Measurements from ENCODE around the gene CLCN3.

The CLCN3 gene

DNA sequence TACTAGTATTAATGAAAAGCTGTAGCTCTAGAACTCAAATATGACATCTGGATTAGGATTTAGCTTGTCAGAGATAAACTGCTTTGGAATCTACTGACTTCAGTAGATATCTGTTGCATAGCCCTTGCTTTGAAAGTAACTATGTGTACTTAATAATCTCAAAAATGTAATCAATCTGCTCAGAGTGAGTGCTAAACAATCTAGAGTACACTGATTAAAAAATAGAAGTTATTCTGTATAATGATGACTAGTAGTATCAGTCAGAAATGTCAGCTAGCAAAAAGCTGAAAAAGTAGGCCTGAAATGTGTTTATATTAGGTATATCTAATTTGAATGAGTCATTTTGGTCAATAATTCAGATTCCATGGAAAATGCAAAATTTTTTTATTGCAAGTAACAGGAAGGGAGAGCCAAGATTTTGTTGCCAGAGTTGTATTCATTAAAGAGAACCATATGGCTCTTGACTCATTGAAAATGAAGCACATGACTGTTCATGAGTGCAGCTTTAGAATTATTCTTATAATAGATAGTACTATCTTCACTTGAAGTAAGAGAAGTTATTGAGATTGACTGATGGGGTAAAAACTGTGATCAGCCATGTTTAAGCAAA lies 20.0 kb downstream of the CLCN3 start:
- no peak for TF ChIP-seq POLR2AphosphoS5 (IDR thresholded peaks at IDR 0.05; ENCODE audit: low read depth, low read length)
- TF ChIP-seq TAF1 (IDR thresholded peaks at IDR 0.05; ENCODE audit: borderline replicate concordance, insufficient read depth, low read length) = no peak
- TF ChIP-seq, protein P1, sequence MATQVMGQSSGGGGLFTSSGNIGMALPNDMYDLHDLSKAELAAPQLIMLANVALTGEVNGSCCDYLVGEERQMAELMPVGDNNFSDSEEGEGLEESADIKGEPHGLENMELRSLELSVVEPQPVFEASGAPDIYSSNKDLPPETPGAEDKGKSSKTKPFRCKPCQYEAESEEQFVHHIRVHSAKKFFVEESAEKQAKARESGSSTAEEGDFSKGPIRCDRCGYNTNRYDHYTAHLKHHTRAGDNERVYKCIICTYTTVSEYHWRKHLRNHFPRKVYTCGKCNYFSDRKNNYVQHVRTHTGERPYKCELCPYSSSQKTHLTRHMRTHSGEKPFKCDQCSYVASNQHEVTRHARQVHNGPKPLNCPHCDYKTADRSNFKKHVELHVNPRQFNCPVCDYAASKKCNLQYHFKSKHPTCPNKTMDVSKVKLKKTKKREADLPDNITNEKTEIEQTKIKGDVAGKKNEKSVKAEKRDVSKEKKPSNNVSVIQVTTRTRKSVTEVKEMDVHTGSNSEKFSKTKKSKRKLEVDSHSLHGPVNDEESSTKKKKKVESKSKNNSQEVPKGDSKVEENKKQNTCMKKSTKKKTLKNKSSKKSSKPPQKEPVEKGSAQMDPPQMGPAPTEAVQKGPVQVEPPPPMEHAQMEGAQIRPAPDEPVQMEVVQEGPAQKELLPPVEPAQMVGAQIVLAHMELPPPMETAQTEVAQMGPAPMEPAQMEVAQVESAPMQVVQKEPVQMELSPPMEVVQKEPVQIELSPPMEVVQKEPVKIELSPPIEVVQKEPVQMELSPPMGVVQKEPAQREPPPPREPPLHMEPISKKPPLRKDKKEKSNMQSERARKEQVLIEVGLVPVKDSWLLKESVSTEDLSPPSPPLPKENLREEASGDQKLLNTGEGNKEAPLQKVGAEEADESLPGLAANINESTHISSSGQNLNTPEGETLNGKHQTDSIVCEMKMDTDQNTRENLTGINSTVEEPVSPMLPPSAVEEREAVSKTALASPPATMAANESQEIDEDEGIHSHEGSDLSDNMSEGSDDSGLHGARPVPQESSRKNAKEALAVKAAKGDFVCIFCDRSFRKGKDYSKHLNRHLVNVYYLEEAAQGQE (IDR thresholded peaks at IDR 0.05; ENCODE audit: insufficient read depth in 1 of 2, low read depth in 2 of 2, low read length in 2 of 2) = no peak
- TF ChIP-seq SIN3A (IDR thresholded peaks at IDR 0.05; ENCODE audit: borderline replicate concordance, insufficient read depth, low read length) = no peak
- no peak for TF ChIP-seq FOXP2 (optimal IDR thresholded peaks at IDR 0.05; ENCODE audit: borderline replicate concordance, extremely low read depth, extremely low read length, insufficient read depth)

DNA sequence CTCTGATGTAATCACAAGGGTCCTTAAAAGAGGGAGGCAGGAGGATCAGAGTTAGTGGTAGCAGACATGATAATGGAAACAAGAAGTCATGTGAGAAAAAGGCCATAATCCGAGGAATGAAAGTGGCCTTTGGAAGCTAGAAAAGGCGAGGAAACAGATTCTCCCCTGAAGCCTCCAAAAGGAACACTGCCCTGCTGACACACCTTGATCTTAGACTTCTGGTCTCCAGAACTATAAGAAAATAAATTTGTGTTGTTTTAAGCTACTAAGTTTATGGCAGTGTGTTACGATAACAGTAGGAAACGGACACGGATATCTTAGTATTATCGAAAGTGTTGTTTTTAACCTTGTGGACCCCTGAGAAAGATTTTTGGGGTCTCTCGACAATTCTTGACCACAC lies 24.4 kb downstream of the CLCN3 start:
- TF ChIP-seq POLR2AphosphoS5 (IDR thresholded peaks at IDR 0.05; ENCODE audit: low read depth, low read length) (no peak), FOXP2 (optimal IDR thresholded peaks at IDR 0.05; ENCODE audit: borderline replicate concordance, extremely low read depth, extremely low read length, insufficient read depth) (no peak)

DNA sequence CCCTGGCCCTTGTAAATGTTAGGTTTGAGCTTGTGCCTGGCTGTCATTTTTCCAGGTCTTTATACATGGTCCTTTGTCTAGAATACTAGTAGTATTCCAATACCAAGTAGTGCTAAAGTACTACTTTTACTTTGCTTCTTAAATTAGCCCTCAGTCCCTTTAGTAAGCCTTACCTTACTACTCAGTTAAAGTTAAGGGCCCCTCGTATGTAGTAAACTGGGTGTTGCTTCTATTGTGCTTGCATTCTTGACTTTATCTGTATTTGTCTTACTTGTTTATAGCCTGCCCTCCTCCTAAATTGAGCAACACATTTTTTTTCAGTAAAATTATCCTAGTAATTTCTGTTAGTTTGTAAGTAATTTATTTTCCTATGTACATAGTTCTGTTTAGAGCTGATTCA lies 25.2 kb downstream of the CLCN3 start:
- no peak for TF ChIP-seq TAF1 (IDR thresholded peaks at IDR 0.05; ENCODE audit: borderline replicate concordance, insufficient read depth, low read length)
- TF ChIP-seq SIN3A (IDR thresholded peaks at IDR 0.05; ENCODE audit: borderline replicate concordance, insufficient read depth, low read length) = no peak
- TF ChIP-seq, protein P1 (IDR thresholded peaks at IDR 0.05; ENCODE audit: insufficient read depth in 1 of 2, low read depth in 2 of 2, low read length in 2 of 2) = no peak
- TF ChIP-seq POLR2AphosphoS5 (IDR thresholded peaks at IDR 0.05; ENCODE audit: low read depth, low read length) = no peak
- TF ChIP-seq FOXP2 (optimal IDR thresholded peaks at IDR 0.05; ENCODE audit: borderline replicate concordance, extremely low read depth, extremely low read length, insufficient read depth) = no peak

DNA sequence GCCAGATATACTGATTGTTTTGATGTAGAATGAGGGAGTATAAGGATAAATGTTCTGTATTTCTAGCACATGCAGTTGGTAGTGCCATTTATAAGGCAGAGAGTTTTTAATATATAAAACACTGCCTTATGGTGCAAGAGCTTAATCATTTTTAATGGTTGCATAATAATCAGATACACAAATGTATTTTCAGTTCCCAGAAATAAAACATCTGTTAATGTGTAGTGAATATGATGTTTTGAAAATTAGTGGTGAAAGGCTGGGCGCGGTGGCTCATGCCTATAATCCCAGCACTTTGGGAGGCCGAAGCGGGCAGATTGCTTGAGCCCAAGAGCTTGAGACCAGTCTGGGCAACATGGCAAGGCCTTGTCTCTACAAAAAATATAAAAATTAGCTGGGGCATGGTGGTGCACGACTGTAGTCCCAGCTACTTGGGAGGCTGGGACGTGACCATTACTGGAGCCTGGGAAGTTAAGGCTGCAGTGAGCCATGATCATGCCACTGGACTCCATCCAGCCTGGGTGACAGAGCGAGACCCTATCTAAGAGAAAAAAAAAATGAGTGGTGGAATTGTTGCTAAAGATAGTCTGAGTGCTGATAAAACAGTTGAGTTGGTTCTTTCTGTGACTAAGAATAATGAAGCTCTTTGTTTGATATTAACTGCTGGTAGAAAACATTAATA lies 29.3 kb downstream of the CLCN3 start:
- no peak for TF ChIP-seq TAF1 (IDR thresholded peaks at IDR 0.05; ENCODE audit: borderline replicate concordance, insufficient read depth, low read length)
- TF ChIP-seq, protein P1 (IDR thresholded peaks at IDR 0.05; ENCODE audit: insufficient read depth in 1 of 2, low read depth in 2 of 2, low read length in 2 of 2) = no peak
- no peak for TF ChIP-seq SIN3A (IDR thresholded peaks at IDR 0.05; ENCODE audit: borderline replicate concordance, insufficient read depth, low read length)
- no peak for TF ChIP-seq POLR2AphosphoS5 (IDR thresholded peaks at IDR 0.05; ENCODE audit: low read depth, low read length)
- TF ChIP-seq FOXP2 (optimal IDR thresholded peaks at IDR 0.05; ENCODE audit: borderline replicate concordance, extremely low read depth, extremely low read length, insufficient read depth) = no peak

DNA sequence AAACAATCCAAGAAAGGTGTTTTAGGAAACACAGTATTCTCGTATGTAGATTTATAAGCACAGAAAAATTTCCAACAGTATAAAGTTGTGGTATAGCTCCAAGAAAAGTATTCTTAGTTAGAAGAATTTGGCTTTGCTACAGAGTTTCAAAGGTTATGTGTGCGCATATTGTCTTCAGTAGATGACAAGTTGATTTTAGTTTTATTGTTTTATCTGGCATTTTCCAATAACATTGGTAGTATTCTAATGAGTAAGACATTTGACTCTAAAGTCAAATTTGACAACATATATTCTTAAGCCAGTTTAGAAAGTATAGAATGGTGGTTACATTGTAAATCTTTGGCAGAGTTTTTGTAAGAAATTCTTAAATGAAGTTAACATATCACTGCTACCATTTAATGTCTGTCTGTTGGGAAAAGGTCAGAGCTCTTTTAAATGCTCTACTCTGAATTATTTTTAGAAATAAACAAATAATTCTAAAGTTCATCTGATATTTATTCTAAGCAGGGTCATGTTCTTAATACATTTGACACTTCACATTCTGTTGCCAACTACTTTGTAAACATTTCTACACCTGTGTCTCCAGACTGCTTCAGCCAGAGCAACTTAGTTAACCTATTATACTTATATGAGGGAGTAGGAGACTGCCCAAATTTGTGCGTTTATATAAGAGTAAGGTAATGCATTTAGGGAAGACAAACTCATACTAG lies 30.0 kb downstream of the CLCN3 start:
- TF ChIP-seq FOXP2 (optimal IDR thresholded peaks at IDR 0.05; ENCODE audit: borderline replicate concordance, extremely low read depth, extremely low read length, insufficient read depth) = no peak
- no peak for TF ChIP-seq TAF1 (IDR thresholded peaks at IDR 0.05; ENCODE audit: borderline replicate concordance, insufficient read depth, low read length)
- TF ChIP-seq POLR2AphosphoS5 (IDR thresholded peaks at IDR 0.05; ENCODE audit: low read depth, low read length) = no peak
- no peak for TF ChIP-seq SIN3A (IDR thresholded peaks at IDR 0.05; ENCODE audit: borderline replicate concordance, insufficient read depth, low read length)
- TF ChIP-seq, protein P1 (IDR thresholded peaks at IDR 0.05; ENCODE audit: insufficient read depth in 1 of 2, low read depth in 2 of 2, low read length in 2 of 2) = no peak
